Gastroesophageal sphincter (tissue), 3 donors: ENCODE data around the gene ZNF878.

Experiments
- EP300 ChIP-seq: sonication (generic); formaldehyde crosslinking; IDR thresholded peaks from one replicate; pipeline ENCODE4 v1.6.1; 2017; ENCODE audit warnings: antibody characterized with exemption, mild to moderate bottlenecking
- TF ChIP-seq, protein P1 (sequence below), 4 experiments: fragments of 200-600 bp in 2 of 4; fragments of 450-650 bp in 2 of 4; sonication (generic) in 1 of 4; IDR thresholded peaks; one replicate each; pipeline ENCODE4 v1.5.1; 2017 to 2019; ENCODE audit warnings: antibody characterized with exemption in 4 of 4, mild to moderate bottlenecking in 2 of 4, moderate library complexity in 2 of 4

DNA sequence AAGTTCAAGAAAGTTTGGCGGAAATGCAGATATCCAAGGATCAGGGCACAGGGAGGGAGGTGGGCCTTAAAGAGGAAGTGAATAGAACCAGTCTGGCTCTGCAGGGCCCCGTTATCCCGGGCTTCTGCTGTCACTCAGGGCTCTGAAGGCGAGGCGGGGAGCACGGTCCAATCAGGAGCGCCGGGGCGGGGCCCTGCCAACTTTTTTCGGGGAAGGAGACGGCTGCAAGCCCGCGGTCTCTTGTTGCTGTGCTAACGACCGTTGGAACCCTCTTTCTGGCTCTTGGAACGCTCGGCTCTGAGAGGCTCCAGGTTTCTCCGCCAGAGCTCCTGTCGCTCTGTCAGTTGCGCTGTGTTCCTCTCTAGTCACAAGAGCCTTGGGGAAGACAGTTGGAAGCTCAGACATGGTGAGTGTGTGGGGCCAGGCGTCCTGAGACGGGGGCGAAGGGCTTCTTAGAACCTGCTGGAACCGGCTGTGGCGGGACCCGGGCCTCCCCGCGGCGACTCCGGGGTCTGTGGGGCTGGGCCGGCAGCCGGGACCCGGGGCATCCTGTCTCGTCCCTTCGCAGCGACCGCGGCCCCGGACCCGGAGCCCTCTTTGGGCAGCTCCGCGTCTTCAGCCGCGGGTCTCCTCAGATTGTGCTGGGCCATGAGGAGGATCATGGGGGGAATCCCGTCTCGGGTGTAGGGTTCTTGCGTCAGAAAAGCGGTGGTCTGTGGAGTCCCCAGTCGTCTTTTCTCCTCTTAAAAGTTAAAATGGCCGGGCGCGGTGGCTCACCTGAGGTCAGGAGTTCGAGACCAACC is 39.5 kb upstream of the ZNF878 start:
- TF ChIP-seq, protein P1, sequence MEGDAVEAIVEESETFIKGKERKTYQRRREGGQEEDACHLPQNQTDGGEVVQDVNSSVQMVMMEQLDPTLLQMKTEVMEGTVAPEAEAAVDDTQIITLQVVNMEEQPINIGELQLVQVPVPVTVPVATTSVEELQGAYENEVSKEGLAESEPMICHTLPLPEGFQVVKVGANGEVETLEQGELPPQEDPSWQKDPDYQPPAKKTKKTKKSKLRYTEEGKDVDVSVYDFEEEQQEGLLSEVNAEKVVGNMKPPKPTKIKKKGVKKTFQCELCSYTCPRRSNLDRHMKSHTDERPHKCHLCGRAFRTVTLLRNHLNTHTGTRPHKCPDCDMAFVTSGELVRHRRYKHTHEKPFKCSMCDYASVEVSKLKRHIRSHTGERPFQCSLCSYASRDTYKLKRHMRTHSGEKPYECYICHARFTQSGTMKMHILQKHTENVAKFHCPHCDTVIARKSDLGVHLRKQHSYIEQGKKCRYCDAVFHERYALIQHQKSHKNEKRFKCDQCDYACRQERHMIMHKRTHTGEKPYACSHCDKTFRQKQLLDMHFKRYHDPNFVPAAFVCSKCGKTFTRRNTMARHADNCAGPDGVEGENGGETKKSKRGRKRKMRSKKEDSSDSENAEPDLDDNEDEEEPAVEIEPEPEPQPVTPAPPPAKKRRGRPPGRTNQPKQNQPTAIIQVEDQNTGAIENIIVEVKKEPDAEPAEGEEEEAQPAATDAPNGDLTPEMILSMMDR (IDR thresholded peaks at IDR 0.05) = no peak
- TF ChIP-seq EP300 = no peak
